ENCODE measurements around the gene ACE. TPM values are rescaled to one million over a fixed set of nuclear protein-coding genes. Genes with fewer than 3 reads are reported as not detected.

Gene ACE
- total RNA-seq, result 16.4 and 19.1 TPM in 2 replicates

GRCh38 chr17:63476854-63477479 lies at the start of gene ACE:
ACE (plus strand) TSS chr17:63477061; CDS start chr17:63477095, 34 bp downstream.

GRCh38 chr17:63445954-63446752 lies 30.7 kb upstream of the ACE start, which contains the start of gene CYB561:
CYB561 (minus strand) TSS chr17:63446306; CDS start chr17:63437547, 8,759 bp downstream.

GRCh38 chr17:63523253-63523855 lies 46.5 kb downstream of the ACE start, which contains the start of gene KCNH6:
KCNH6 (plus strand) TSS chr17:63523358; CDS start chr17:63523414, 56 bp downstream.

Other genes with a start within 250 kb of the ACE start
- gene CYB561, start 30.8 kb upstream of the ACE start, total RNA-seq, result 38.8 and 45.8 TPM in 2 replicates
- not detected in 2 replicates for gene KCNH6, start 46.3 kb downstream of the ACE start, total RNA-seq
- 24.2 and 32.9 TPM in 2 replicates for gene DCAF7, start 73.4 kb downstream of the ACE start, total RNA-seq
- 19.0 and 22.1 TPM in 2 replicates for gene TACO1, start 123.8 kb downstream of the ACE start, total RNA-seq
- 42.9 and 45.9 TPM in 2 replicates for gene MAP3K3, start 145.4 kb downstream of the ACE start, total RNA-seq
- 6.8 and 10.5 TPM in 2 replicates for gene LIMD2, start 223.1 kb downstream of the ACE start, total RNA-seq

All from hair follicle dermal papilla cell (primary cell).